GM12865 (cell line): ENCODE data around the gene DAPK1.

Experiments
- DNase-seq: peaks from one replicate; pipeline ENCODE4 v3.0.0; 2010; ENCODE audit warnings: low read depth
- H3K4me3 ChIP-seq: 2 replicates; pipeline ENCODE4 v1.5.1; 2011; ENCODE audit warnings: mild to moderate bottlenecking, low read depth, low read length, control low read depth
- TF ChIP-seq, protein P1 (sequence below): IDR thresholded peaks from 2 replicates; pipeline ENCODE4 v1.5.1; 2011; ENCODE audit warnings: low read length, control low read depth, low read depth, inconsistent platforms; ENCODE audit not compliant: insufficient read depth; ENCODE audit errors: missing control alignments

Gene DAPK1

DNA sequence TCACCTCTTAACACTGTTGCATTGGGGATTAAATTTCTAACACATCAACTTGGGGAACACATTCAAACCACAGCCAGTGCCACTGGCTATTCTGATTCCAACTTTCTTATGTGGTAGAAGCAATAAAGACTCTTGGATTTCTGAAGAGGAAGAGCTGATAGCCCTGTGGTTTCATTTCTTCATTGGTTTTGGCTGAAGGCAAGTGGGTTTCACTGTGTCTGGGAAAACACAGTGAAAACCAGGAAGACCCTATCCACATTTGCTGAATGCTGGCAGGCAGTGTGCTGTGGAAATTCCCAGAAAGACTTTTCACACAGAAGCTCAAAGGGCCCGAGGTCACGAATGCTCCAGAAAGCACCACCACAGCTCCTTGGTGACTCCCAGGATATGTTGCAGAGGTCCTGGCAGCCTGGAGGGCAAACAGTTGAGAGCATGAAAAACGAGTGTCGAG, 67.1 kb downstream of the DAPK1 start:
- H3K4me3 ChIP-seq, result no peak overlapping the region
- TF ChIP-seq, protein P1, sequence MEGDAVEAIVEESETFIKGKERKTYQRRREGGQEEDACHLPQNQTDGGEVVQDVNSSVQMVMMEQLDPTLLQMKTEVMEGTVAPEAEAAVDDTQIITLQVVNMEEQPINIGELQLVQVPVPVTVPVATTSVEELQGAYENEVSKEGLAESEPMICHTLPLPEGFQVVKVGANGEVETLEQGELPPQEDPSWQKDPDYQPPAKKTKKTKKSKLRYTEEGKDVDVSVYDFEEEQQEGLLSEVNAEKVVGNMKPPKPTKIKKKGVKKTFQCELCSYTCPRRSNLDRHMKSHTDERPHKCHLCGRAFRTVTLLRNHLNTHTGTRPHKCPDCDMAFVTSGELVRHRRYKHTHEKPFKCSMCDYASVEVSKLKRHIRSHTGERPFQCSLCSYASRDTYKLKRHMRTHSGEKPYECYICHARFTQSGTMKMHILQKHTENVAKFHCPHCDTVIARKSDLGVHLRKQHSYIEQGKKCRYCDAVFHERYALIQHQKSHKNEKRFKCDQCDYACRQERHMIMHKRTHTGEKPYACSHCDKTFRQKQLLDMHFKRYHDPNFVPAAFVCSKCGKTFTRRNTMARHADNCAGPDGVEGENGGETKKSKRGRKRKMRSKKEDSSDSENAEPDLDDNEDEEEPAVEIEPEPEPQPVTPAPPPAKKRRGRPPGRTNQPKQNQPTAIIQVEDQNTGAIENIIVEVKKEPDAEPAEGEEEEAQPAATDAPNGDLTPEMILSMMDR, result no peak
- DNase-seq, result no peak

DNA sequence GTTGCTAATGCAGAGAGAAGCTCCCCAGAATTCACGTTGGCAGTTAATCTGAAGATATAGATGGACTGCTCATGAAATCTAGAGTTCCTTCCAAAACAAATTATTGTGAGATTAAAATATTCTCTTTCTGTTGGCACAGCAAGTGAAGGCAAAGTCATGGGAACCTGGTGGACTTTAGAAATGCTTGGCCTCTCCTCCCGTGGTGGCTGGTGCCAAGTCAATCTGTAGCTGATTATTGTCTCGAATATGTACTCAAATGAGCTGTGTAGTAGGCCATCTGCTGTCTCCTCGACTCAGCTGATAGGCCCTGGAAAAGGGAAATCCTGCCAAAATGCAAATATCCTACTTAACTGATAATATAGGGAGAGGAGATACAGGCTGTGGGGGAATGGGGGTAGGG, 69.3 kb downstream of the DAPK1 start:
- no peak overlapping the region for H3K4me3 ChIP-seq
- TF ChIP-seq, protein P1, result no peak
- no peak for DNase-seq

DNA sequence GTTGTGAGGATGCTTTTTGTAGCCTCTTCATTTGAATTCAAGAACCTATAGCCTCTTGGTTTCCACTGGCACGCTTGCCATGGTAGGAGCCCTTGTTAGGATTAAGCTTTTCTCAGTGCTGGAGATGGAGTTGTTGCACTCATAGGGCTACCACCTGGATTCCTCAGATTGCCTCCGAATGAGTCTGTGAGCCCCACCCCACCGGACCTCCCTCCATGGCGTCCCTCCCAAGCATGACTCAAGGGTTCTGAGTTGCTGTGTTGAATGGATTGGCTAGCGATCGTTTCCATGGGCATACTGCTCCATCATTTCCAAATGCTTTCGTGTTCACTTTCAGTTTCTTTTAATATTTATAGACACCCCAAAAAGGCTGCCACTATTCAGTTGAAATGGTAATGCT, 69.9 kb downstream of the DAPK1 start:
- DNase-seq, result no peak
- TF ChIP-seq, protein P1, result no peak
- no peak overlapping the region for H3K4me3 ChIP-seq

DNA sequence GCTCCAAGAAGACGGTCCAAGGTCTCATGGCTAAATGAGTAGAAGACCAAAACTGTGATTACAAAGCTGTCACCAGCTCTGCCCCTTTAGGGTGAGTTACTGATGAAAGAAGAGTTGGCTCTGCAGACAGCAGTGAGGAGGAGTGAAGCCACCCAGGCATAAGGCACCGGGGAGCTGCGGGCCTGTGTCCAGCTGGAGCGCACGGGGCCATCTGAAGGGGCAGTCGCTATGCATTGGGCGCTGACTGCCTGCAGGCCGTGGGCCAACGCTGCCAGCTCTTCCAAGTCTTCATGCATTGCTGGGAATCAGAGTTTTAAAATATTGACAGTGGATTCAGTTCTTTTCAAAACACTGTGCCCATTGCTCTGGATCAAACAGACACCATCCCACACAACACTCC, 70.3 kb downstream of the DAPK1 start:
- no peak overlapping the region for H3K4me3 ChIP-seq
- TF ChIP-seq, protein P1, result no peak
- DNase-seq, result no peak

DNA sequence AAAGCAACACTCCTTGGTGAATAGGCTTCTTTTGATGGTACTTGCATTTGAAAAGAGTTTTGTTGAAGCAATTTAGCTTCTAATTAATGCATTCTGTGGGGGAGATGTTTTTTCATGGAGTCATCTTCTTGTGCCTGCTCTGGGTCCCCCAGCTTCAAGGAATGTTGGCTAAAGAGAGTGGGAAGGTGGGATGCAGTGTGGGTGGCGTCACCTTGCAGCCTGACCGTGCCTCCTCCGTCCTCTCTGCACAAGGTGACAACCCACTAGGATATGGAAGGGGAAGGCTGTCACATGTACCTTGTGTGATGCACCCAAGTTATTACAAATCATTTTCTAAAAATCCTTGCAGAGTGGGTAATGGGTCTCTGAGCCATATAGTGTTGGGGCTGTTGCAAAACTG, 70.7 kb downstream of the DAPK1 start:
- no peak overlapping the region for H3K4me3 ChIP-seq
- TF ChIP-seq, protein P1, result no peak
- DNase-seq, result no peak

DNA sequence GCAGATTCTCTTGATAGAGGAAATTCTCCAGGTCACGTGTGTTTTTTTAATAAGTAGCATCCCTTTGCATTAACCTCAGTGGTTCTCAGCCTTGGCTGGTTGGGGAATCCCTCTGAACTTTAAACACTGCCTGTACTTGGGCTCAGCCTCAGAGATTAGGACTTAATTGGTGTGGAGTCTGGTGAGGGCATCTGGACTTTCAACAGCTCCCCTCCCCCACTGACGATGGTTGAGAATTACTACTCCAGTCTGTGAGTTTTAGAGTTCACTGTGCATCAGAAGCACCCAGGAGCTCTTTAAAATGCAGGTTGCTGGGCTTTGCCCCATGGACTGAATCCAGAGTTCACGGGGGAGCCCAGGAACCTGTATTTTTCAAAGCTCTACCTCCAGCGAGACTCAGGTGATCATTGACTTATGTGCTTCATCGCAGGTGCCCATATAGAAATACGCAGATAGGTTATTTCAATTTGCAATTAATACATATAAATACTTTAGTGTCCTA, 71.4 kb downstream of the DAPK1 start:
- DNase-seq, result no peak

DNA sequence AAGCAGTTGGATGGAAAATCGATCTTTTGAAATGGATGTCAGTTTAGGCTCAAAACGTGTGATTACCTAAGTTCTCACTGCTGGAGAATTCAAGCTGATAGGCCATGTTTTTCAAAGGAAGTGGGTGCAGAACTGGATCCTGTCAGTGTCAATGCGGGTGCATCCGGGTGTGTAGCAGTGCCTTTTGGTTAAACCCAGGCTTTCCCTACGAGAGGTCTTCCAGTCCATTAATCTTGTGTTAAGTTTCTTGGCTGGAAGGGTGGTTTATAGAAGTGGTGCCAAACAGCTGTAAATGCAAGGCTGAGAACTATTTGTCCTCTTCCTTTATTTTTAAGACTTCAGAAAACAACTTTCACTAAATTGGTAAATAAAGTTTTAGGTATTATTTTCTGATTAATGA, 71.9 kb downstream of the DAPK1 start:
- peak; percentile 46 for DNase-seq
- TF ChIP-seq, protein P1, result no peak
- H3K4me3 ChIP-seq, result no peak overlapping the region

More for the DNA sequence above, 71.4 kb downstream of the DAPK1 start:
- TF ChIP-seq, protein P1, result no peak
- H3K4me3 ChIP-seq, result no peak overlapping the region
